ENCODE measurements around the gene GRK5. TPM values are rescaled to one million over a fixed set of nuclear protein-coding genes. Genes with fewer than 3 reads are reported as not detected.

Gene GRK5
- total RNA-seq, 1 experiment from 2014 or later: 1.2 TPM

GRCh38 chr10:119248681-119249080 is 41.3 kb downstream of the GRK5 start:
- Histone ChIP-seq H2AFZ (ENCODE audit: low read length) (no peak overlapping the region), H4K20me1 (ENCODE audit: control insufficient read depth, insufficient read depth, insufficient read length) (no peaks in the 10 kb centered on the region), H3K79me1 (ENCODE audit: insufficient read depth, low read depth, low read length, poor library complexity, severe bottlenecking) (no peaks in the 10 kb centered on the region), H3K18ac (ENCODE audit: insufficient read length, low read depth, low read length) (no peak overlapping the region), H2BK15ac (ENCODE audit: low read depth, low read length) (no peak overlapping the region), H2BK12ac (ENCODE audit: insufficient read length, low read depth, low read length) (no peak overlapping the region), H3K9me3 (ENCODE audit: control insufficient read depth, low read depth, low read length) (no peaks in the 10 kb centered on the region), H3K4me2 (ENCODE audit: insufficient read depth, insufficient read length, low read length) (no peak overlapping the region), H4K91ac (ENCODE audit: insufficient read length, low read depth, low read length) (no peak overlapping the region), H3K27me3 (ENCODE audit: insufficient read depth, low read length) (peaks cover 5% of the 10 kb centered on the region; the same call in 1 of the 2 replicates), H4K5ac (ENCODE audit: insufficient read length, low read depth, low read length) (no peak overlapping the region), H3K79me2 (ENCODE audit: insufficient read depth, low read length) (no peaks in the 10 kb centered on the region), H2BK120ac (ENCODE audit: low read depth, low read length, poor library complexity, severe bottlenecking) (no peak overlapping the region), H3K23me2 (ENCODE audit: insufficient read length, low read depth, low read length, poor library complexity, severe bottlenecking) (no peaks in the 10 kb centered on the region), H3K4me1 (ENCODE audit: insufficient read depth, low read length) (peaks cover 4% of the 10 kb centered on the region; the same call in 1 of the 2 replicates), H3K14ac (ENCODE audit: insufficient read depth, low read length) (no peak overlapping the region), H3K23ac (ENCODE audit: insufficient read length, low read depth, low read length) (no peak overlapping the region), H4K8ac (replicated peaks; ENCODE audit: insufficient read length, low read depth, low read length) (no peak overlapping the region), H3K4ac (ENCODE audit: low read depth, low read length) (no peak overlapping the region), H3T11ph (ENCODE audit: low read length) (no peak overlapping the region), H2AK5ac (ENCODE audit: insufficient read length, low read length) (no peak overlapping the region), H3K9ac (ENCODE audit: extremely low read depth, insufficient read length, low read length) (no peak overlapping the region), H3K56ac (ENCODE audit: insufficient read length, low read depth, low read length) (no peak overlapping the region), H2BK20ac (ENCODE audit: low read depth, low read length, poor library complexity, severe bottlenecking) (no peak overlapping the region), H3K27ac (ENCODE audit: insufficient read length, low read depth, low read length) (no peak overlapping the region), H2BK5ac (ENCODE audit: insufficient read length, low read length) (no peak overlapping the region)
- TF ChIP-seq CTCF (conservative IDR thresholded peaks at IDR 0.05): no peak
- peaks cover 40% of the 10 kb centered on the region for H3K27me3 Mint-ChIP-seq (ENCODE audit: low read depth)
- H3K9me3 Mint-ChIP-seq: no peaks in the 10 kb centered on the region
- no peaks in the 10 kb centered on the region for H3K36me3 Mint-ChIP-seq (ENCODE audit: insufficient read depth in 1 of 3, low read depth in 3 of 3)
- no peak overlapping the region for H3K4me3 Mint-ChIP-seq
- H3K27ac Mint-ChIP-seq: no peak overlapping the region
- DNase-seq: no peak
- WGBS (ENCODE audit: extremely low coverage, insufficient read length, low lambda C conversion rate): no CpG with 5 or more reads among the region's 4 CpGs
- peaks cover 20 to 23% of the 10 kb centered on the region in 2 experiments for H3K4me1 Mint-ChIP-seq

Measured in H9 (cell line).